ENCODE results near the gene FGGY. TPM values are rescaled to one million over a fixed set of nuclear protein-coding genes. Genes with fewer than 3 reads are reported as not detected.

FGGY gene
- total RNA-seq, 2 experiments from 2014 or later, result 11.9 to 13.6 TPM

GRCh38 chr1:59497616-59498015 is 200.7 kb downstream of the FGGY start:
- Mint-ChIP-seq H3K9me3 (no peaks in the 10 kb centered on the region), H3K4me1 (ENCODE audit: low read depth) (peaks cover 2% of the 10 kb centered on the region), H3K27ac (no peak overlapping the region), H3K36me3 (ENCODE audit: low read depth) (peaks cover 8% of the 10 kb centered on the region), H3K27me3 (no peaks in the 10 kb centered on the region), H3K4me3 (no peak overlapping the region)
- intact Hi-C loops (cut with micrococcal nuclease), result no loop called here
- TF ChIP-seq CTCF (IDR thresholded peaks at IDR 0.05), result no peak
- DNase-seq (no peak), ATAC-seq (no peak)
- ChIA-PET CTCF (no interaction called here), POLR2A (no interaction called here)

GRCh38 chr1:59498640-59499039 is 201.7 kb downstream of the FGGY start:
- CTCF ChIA-PET, result no interaction called here
- TF ChIP-seq CTCF (IDR thresholded peaks at IDR 0.05), result no peak
- POLR2A ChIA-PET, result interaction anchor here (0.9 kb wide), 1 partner anchor 31 kb away, joined by 3 read pairs; no protein-coding TSS in a partner anchor
- Mint-ChIP-seq H3K36me3 (ENCODE audit: low read depth) (peaks cover 8% of the 10 kb centered on the region), H3K27ac (no peak overlapping the region), H3K27me3 (no peaks in the 10 kb centered on the region), H3K4me3 (no peak overlapping the region), H3K9me3 (no peaks in the 10 kb centered on the region), H3K4me1 (ENCODE audit: low read depth) (peaks cover 2% of the 10 kb centered on the region)
- DNase-seq (no peak), ATAC-seq (no peak)
- intact Hi-C loops (cut with micrococcal nuclease), result no loop called here

GRCh38 chr1:59499273-59499942 is 202.5 kb downstream of the FGGY start:
- H3K4me3 Mint-ChIP-seq, result no peak overlapping the region
- TF ChIP-seq CTCF (IDR thresholded peaks at IDR 0.05), result no peak
- DNase-seq (no peak), ATAC-seq (no peak)
- intact Hi-C loops (cut with micrococcal nuclease), result no loop called here
- H3K27ac Mint-ChIP-seq, result no peak overlapping the region
- POLR2A ChIA-PET, result interaction anchor here (0.9 kb wide), 1 partner anchor 31 kb away, joined by 3 read pairs; no protein-coding TSS in a partner anchor
- H3K27me3 Mint-ChIP-seq, result no peaks in the 10 kb centered on the region
- H3K9me3 Mint-ChIP-seq, result no peaks in the 10 kb centered on the region
- peaks cover 8% of the 10 kb centered on the region for H3K36me3 Mint-ChIP-seq (ENCODE audit: low read depth)
- CTCF ChIA-PET, result no interaction called here
- H3K4me1 Mint-ChIP-seq (ENCODE audit: low read depth), result no peaks in the 10 kb centered on the region

DNA sequence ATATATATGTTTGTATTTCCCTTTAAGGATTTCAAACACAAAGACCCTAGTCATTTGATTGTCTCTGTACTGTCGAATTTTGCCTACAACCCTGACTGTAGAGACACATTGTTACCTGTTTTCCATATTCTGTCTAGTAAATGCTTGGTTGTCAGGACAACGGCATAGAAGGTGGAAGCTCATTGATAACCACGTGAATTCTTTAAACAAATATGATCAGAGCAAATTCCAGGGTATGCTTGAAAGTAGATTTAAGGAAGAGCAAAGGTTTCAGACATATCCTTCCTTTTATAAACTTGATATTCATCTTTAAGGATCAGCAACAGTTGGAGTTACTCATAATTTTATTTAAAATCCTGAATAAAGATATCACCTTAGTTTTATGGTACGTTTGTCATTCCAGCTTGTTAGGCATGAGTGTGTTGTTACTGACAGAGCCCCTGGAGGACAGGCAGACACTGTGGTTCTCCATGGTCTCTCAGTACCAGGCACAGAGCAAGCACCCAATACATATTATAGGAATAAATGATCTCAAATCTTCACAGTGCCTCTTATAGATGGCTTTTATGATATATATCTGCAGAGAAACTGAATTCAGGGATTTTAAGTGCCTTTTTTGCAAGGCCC is 203.2 kb downstream of the FGGY start:
- TF ChIP-seq CTCF (IDR thresholded peaks at IDR 0.05), result no peak
- no peak overlapping the region for H3K4me3 Mint-ChIP-seq
- DNase-seq, result no peak
- no peaks in the 10 kb centered on the region for H3K9me3 Mint-ChIP-seq
- ATAC-seq, result no peak
- no peak overlapping the region for H3K27ac Mint-ChIP-seq
- H3K27me3 Mint-ChIP-seq, result no peaks in the 10 kb centered on the region
- intact Hi-C loops (cut with micrococcal nuclease), result no loop called here
- ChIA-PET CTCF (no interaction called here), POLR2A (no interaction called here)
- H3K36me3 Mint-ChIP-seq (ENCODE audit: low read depth), result peaks cover 8% of the 10 kb centered on the region
- H3K4me1 Mint-ChIP-seq (ENCODE audit: low read depth), result no peaks in the 10 kb centered on the region

DNA sequence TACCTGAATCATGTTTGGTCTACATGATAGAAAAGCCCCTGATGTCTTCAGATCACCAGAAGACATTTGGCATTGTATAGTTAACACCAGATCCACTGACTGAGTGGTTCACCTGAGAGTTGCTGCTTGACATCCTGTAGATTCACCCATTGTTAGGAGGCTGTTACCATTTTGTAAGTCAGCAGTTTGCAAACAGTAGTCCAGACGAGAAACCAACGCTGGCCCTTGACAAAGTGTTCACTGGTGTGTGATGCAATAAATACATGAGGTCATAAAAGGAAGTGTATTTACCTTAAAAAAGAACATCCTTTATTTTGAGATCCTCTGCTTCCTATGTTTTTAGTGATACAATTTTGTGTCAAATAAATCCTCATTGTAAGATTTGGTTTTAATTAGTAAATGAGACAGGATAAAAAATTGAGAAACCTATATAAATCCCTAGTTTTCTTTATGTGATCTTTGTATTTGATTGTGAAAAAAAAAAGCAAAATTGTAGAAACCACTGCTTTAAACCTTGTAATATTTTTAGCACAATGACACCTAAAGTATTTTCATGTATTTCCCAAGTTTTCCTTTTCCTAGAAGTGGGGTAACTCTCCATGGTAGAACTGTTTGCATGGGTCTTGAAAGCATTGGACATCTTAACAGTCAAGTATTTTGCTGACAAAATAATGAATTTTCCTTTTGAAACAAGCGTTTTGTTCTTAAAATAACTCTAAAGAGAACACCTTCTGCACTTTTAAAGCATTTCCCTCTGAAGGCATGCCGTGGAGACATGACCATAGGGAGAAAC is 204.3 kb downstream of the FGGY start:
- ChIA-PET POLR2A (no interaction called here), CTCF (no interaction called here)
- DNase-seq (no peak), ATAC-seq (no peak)
- peaks cover 2% of the 10 kb centered on the region for H3K36me3 Mint-ChIP-seq (ENCODE audit: low read depth)
- no peaks in the 10 kb centered on the region for H3K27me3 Mint-ChIP-seq
- intact Hi-C loops (cut with micrococcal nuclease), result no loop called here
- H3K4me3 Mint-ChIP-seq, result no peak overlapping the region
- no peaks in the 10 kb centered on the region for H3K9me3 Mint-ChIP-seq
- TF ChIP-seq CTCF (IDR thresholded peaks at IDR 0.05), result no peak
- no peaks in the 10 kb centered on the region for H3K4me1 Mint-ChIP-seq (ENCODE audit: low read depth)
- H3K27ac Mint-ChIP-seq, result no peak overlapping the region
